ENCODE results near the gene LASP1NB.

The LASP1NB gene

DNA sequence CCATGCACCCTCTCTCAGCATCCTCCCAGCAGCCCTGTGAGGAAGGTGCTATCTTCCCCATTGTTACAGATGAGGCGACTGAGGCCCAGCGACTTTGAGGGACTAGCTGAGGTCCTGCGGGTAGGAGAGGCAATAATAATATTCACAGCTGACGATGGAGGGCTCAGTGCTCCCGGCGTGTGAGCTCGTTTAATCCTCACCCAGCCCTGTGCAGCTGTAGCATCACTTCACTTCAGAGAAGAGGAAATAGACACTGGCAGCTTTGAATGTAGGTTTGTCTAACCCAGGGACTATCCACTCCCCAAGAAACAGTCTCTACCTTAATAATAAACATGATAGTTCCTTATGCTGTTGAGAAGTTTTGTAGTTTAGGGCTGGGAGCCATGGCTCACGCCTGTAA lies 34.0 kb upstream of the LASP1NB start:
- no peak for TF ChIP-seq FOXP2 (optimal IDR thresholded peaks at IDR 0.05; ENCODE audit: borderline replicate concordance, extremely low read depth, extremely low read length, insufficient read depth)
- TF ChIP-seq, protein P1, sequence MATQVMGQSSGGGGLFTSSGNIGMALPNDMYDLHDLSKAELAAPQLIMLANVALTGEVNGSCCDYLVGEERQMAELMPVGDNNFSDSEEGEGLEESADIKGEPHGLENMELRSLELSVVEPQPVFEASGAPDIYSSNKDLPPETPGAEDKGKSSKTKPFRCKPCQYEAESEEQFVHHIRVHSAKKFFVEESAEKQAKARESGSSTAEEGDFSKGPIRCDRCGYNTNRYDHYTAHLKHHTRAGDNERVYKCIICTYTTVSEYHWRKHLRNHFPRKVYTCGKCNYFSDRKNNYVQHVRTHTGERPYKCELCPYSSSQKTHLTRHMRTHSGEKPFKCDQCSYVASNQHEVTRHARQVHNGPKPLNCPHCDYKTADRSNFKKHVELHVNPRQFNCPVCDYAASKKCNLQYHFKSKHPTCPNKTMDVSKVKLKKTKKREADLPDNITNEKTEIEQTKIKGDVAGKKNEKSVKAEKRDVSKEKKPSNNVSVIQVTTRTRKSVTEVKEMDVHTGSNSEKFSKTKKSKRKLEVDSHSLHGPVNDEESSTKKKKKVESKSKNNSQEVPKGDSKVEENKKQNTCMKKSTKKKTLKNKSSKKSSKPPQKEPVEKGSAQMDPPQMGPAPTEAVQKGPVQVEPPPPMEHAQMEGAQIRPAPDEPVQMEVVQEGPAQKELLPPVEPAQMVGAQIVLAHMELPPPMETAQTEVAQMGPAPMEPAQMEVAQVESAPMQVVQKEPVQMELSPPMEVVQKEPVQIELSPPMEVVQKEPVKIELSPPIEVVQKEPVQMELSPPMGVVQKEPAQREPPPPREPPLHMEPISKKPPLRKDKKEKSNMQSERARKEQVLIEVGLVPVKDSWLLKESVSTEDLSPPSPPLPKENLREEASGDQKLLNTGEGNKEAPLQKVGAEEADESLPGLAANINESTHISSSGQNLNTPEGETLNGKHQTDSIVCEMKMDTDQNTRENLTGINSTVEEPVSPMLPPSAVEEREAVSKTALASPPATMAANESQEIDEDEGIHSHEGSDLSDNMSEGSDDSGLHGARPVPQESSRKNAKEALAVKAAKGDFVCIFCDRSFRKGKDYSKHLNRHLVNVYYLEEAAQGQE (IDR thresholded peaks at IDR 0.05; ENCODE audit: insufficient read depth in 1 of 2, low read depth in 2 of 2, low read length in 2 of 2) = no peak
- TF ChIP-seq POLR2AphosphoS5 (IDR thresholded peaks at IDR 0.05; ENCODE audit: low read depth, low read length) = no peak
- TF ChIP-seq TAF1 (IDR thresholded peaks at IDR 0.05; ENCODE audit: borderline replicate concordance, insufficient read depth, low read length) = no peak
- TF ChIP-seq SIN3A (IDR thresholded peaks at IDR 0.05; ENCODE audit: borderline replicate concordance, insufficient read depth, low read length) = no peak

DNA sequence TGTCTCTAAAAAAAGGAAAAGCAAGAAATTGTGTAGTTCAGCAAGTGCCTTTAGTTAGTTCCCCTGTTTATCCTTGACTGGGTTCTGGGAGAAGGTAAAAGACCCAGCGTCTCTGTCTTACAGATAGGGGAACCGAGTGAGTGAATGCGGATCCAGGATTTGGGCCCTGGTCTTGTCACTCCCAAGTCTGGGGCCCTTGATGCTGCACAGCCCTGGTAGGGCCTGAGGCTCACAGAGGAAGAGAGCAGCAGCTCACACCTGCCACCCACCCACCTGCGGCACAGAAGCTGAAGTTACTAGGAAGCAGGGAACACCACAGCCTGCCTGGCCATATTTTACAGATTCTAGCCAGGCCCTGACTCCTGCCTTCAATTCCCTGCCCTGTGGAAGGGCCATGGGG lies 33.3 kb upstream of the LASP1NB start:
- TF ChIP-seq, protein P1 (IDR thresholded peaks at IDR 0.05; ENCODE audit: insufficient read depth in 1 of 2, low read depth in 2 of 2, low read length in 2 of 2) = no peak
- TF ChIP-seq POLR2AphosphoS5 (IDR thresholded peaks at IDR 0.05; ENCODE audit: low read depth, low read length) (no peak), FOXP2 (optimal IDR thresholded peaks at IDR 0.05; ENCODE audit: borderline replicate concordance, extremely low read depth, extremely low read length, insufficient read depth) (no peak), SIN3A (IDR thresholded peaks at IDR 0.05; ENCODE audit: borderline replicate concordance, insufficient read depth, low read length) (no peak), TAF1 (IDR thresholded peaks at IDR 0.05; ENCODE audit: borderline replicate concordance, insufficient read depth, low read length) (no peak)

DNA sequence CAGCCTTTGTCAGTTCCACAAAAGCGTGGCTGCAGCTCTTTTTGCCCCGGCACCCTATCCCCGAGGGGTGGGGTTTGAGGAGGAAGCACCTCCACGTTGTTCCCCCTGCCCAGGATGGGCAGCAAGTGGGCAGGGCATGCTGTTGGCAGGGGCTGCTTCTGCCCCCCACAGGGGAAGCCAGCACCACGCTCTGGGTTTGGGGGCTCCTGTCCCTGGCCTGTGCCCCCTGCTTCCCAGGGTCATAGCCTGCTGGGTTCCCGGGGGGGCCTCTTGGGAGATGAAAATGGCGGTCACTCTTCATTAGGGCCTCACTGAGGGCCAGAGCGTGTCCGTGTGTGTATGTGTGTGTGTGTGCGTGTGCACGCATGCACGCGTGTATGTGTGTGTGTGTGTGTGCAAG lies 32.8 kb upstream of the LASP1NB start:
- TF ChIP-seq POLR2AphosphoS5 (IDR thresholded peaks at IDR 0.05; ENCODE audit: low read depth, low read length) = no peak
- TF ChIP-seq, protein P1 (IDR thresholded peaks at IDR 0.05; ENCODE audit: insufficient read depth in 1 of 2, low read depth in 2 of 2, low read length in 2 of 2) = no peak

DNA sequence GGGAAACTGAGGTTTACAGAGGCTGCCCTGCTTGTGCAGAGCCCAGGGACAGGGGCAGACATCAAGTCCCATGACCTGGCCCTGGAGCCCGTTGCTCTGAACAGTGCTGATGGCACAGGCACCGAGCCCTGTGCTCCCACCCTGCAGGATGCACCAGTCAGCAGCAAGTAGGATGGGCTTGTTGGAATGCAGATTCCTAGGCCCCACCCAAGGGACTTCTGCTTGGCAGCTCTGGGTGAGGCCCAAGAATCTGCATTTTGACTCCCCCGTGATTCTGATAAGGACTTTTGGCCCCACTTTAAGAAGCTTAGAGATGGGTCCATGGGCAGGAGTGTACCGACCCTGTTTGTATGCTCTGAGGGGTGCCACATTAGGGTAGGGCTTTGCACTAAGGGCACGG lies 32.3 kb upstream of the LASP1NB start:
- TF ChIP-seq SIN3A (IDR thresholded peaks at IDR 0.05; ENCODE audit: borderline replicate concordance, insufficient read depth, low read length) = no peak
- TF ChIP-seq FOXP2 (optimal IDR thresholded peaks at IDR 0.05; ENCODE audit: borderline replicate concordance, extremely low read depth, extremely low read length, insufficient read depth) = no peak
- TF ChIP-seq POLR2AphosphoS5 (IDR thresholded peaks at IDR 0.05; ENCODE audit: low read depth, low read length) = no peak
- no peak for TF ChIP-seq TAF1 (IDR thresholded peaks at IDR 0.05; ENCODE audit: borderline replicate concordance, insufficient read depth, low read length)

DNA sequence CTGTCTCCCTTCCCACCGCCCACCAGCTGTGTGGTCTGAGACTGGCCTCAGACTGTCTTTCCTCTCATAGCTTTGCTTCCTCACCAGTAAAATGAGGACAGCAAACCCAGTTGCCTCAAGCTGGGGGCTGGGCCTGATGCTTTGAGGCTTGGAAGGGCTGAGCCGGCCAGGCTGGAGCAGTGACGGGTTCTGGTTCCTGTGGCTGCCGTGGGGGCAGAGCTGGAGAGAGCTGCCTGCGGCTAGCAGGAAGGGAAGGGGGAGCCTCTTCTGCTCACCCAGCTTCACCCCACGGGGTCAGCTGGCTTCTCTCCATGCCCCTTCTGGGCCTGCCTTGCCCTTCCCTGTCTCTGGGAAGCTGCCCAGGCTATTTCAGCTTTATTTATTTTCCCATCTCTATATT lies 31.8 kb upstream of the LASP1NB start:
- TF ChIP-seq FOXP2 (optimal IDR thresholded peaks at IDR 0.05; ENCODE audit: borderline replicate concordance, extremely low read depth, extremely low read length, insufficient read depth) (no peak), SIN3A (IDR thresholded peaks at IDR 0.05; ENCODE audit: borderline replicate concordance, insufficient read depth, low read length) (no peak), POLR2AphosphoS5 (IDR thresholded peaks at IDR 0.05; ENCODE audit: low read depth, low read length) (no peak), TAF1 (IDR thresholded peaks at IDR 0.05; ENCODE audit: borderline replicate concordance, insufficient read depth, low read length) (no peak)
- TF ChIP-seq, protein P1 (IDR thresholded peaks at IDR 0.05; ENCODE audit: insufficient read depth in 1 of 2, low read depth in 2 of 2, low read length in 2 of 2) = no peak

Measured in PFSK-1 (cell line).